GM19452 (cell line): Measurements from ENCODE around the gene SEMA3E.

ENCODE experiments used
- ATAC-seq: cut with Tn5 transposase; IDR thresholded peaks from one replicate; pipeline ENCODE4 v1.9.1; 2021; ENCODE audit not compliant: unreplicated experiment

SEMA3E gene

GRCh38 chr7:83643012-83643411 is 5.9 kb downstream of the SEMA3E start:
- no peak for ATAC-seq

GRCh38 chr7:83640731-83641537 is 8.0 kb downstream of the SEMA3E start:
- no peak for ATAC-seq

GRCh38 chr7:83640240-83640639 is 8.7 kb downstream of the SEMA3E start:
- ATAC-seq, result no peak

GRCh38 chr7:83633516-83633915 is 15.4 kb downstream of the SEMA3E start:
- ATAC-seq, result no peak

- ATAC-seq, result no peak
These were observed 19.6 kb downstream of the SEMA3E start for GRCh38 chr7:83629117-83629880.

GRCh38 chr7:83617858-83618257 is 31.1 kb downstream of the SEMA3E start:
- no peak for ATAC-seq

GRCh38 chr7:83614112-83614511 is 34.8 kb downstream of the SEMA3E start:
- no peak for ATAC-seq

- no peak for ATAC-seq
These were observed 35.7 kb downstream of the SEMA3E start for GRCh38 chr7:83613232-83613631.

- no peak for ATAC-seq
These were observed 37.2 kb downstream of the SEMA3E start for GRCh38 chr7:83611776-83612175.

- ATAC-seq, result no peak
These were observed 38.2 kb downstream of the SEMA3E start for GRCh38 chr7:83610649-83611304.

- ATAC-seq, result no peak
These were observed 40.2 kb downstream of the SEMA3E start for GRCh38 chr7:83608716-83609115.

- no peak for ATAC-seq
These were observed 45.3 kb downstream of the SEMA3E start for GRCh38 chr7:83603649-83604048.

GRCh38 chr7:83599131-83599530 is 49.8 kb downstream of the SEMA3E start:
- ATAC-seq, result no peak

GRCh38 chr7:83593921-83594475 is 54.9 kb downstream of the SEMA3E start:
- no peak for ATAC-seq

- no peak for ATAC-seq
These were observed 60.2 kb downstream of the SEMA3E start for GRCh38 chr7:83588602-83589240.

- no peak for ATAC-seq
These were observed 62.7 kb downstream of the SEMA3E start for GRCh38 chr7:83586281-83586680.

- no peak for ATAC-seq
These were observed 67.1 kb downstream of the SEMA3E start for GRCh38 chr7:83581667-83582435.

- ATAC-seq, result no peak
These were observed 69.2 kb downstream of the SEMA3E start for GRCh38 chr7:83579740-83580139.

- no peak for ATAC-seq
These were observed 73.5 kb downstream of the SEMA3E start for GRCh38 chr7:83575436-83575835.

GRCh38 chr7:83574616-83575015 is 74.3 kb downstream of the SEMA3E start:
- no peak for ATAC-seq
